AG09309 (cell line): ENCODE measurements around the gene PAXX.

Experiments used
- DNase-seq: peaks from one replicate; pipeline ENCODE4 v3.0.0-alpha.2; 2010; ENCODE audit warnings: low read depth
- H3K4me3 ChIP-seq: 2 replicates; pipeline ENCODE4 v1.5.1; 2011; ENCODE audit warnings: mild to moderate bottlenecking, low read depth, low read length, moderate library complexity; ENCODE audit not compliant: control insufficient read depth
- CTCF ChIP-seq: IDR thresholded peaks from 2 replicates; pipeline ENCODE4 v1.5.1; 2011; ENCODE audit warnings: mild to moderate bottlenecking, low read depth, low read length, inconsistent platforms; ENCODE audit not compliant: insufficient read depth, control insufficient read depth; ENCODE audit errors: missing control alignments

The PAXX gene

GRCh38 chr9:136972335-136972734 is 19.9 kb upstream of the PAXX start:
- H3K4me3 ChIP-seq: no peak overlapping the region
- no peak for DNase-seq
- TF ChIP-seq CTCF: no peak

- H3K4me3 ChIP-seq: no peak overlapping the region
- TF ChIP-seq CTCF: no peak
- no peak for DNase-seq
Measured at GRCh38 chr9:136972743-136973142, 19.5 kb upstream of the PAXX start.

DNA sequence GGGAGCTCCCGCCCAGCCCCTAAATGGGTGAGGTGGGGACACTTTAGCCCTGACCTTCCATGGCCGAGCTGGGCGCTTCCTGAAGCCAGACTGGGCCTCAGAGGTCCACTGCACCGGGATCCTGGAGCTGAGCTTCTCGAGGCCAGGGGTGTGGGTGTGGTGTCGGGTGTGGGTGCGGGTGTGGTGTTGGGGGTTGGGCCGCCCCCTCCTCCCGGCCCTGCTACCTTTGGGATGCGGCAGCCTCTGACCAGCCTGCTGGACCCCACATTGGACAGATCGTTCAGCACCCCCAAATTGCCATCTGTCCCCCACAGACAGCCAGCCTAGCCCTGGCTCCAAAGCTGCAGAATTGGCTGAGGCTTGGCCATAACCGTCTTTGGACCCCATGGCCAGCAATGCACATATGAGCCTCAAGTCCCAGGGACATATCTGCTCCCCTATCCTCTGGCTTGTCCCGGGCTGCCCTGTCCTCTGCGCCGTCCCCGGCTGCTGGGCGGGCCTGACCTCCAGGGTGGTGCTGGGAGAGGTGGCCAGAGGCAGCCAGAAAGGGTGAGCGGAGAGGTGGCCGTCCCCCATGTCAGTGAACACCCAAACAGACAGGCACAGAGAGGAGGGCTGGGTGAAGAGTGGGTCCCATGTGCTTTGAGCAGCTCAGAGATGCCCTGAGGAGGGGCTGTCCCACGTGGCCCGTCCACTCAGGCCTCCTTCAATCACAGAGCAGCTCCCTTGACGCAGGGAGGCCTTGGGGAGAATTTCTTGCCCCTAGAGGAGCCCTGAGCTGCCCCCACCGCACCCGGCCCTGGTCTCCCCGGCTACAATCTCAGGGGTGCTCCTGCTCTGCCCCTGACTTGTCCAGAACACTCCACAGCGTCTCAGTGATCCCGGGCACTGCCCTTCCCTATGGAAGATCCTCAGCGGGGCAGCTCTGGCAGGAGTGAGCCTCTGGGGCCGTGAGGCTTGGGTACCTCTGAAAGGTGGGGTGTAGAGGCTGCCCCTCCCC is 18.3 kb upstream of the PAXX start:
- no peak for DNase-seq
- no peak for TF ChIP-seq CTCF
- no peak overlapping the region for H3K4me3 ChIP-seq

GRCh38 chr9:136974817-136975535 is 17.2 kb upstream of the PAXX start:
- no peak overlapping the region for H3K4me3 ChIP-seq
- no peak for TF ChIP-seq CTCF
- DNase-seq: no peak

DNA sequence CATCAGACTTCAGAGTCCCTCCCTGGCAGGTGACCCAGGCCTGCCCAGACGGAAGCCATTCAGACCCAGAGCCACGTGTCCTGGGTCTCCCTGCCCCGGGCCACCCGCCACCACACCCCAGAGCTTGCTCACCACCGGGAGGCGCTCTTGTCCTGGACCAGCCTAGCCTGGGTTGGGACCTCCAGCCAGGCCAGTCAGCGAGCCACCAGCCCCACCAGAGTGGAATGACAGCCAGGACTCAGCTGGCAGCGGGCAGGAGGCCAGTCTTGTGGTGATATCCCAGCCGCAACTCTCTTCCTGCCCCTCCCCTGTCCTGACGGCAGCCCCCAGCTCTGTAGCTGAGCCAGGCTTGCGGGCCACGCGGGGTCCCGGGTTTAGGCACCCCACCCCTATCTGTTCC is 16.6 kb upstream of the PAXX start:
- DNase-seq: no peak
- no peak overlapping the region for H3K4me3 ChIP-seq
- TF ChIP-seq CTCF: no peak

DNA sequence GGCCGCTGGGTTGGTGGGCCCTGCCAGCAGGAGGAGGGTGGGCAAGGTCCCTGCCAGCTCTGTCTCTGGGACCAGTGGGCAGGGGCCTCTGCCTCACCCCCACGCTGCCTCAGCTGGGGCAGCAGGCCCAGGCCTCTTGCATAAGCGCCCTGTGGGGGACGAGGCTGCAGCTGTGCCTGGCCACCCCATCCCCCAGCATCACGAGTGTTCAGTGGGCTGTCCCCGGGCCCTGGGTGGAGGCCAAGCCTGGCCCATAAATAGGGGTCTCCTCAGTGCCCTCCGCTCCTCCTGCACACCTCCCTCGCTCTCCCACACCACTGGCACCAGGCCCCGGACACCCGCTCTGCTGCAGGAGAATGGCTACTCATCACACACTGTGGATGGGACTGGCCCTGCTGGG is 15.0 kb upstream of the PAXX start, which contains the start of gene PTGDS:
TSS of gene PTGDS (plus strand) at position 282 of the 400 bp plus-strand sequence. CDS start at position 357, 75 bp downstream.
- DNase-seq: no peak
- TF ChIP-seq CTCF: no peak
- peak within 1 kb of the TSS; percentile 42 for H3K4me3 ChIP-seq
